ENCODE results near the gene IGF1R.

GRCh38 chr15:98745179-98745578 is 96.8 kb downstream of the IGF1R start:
- TF ChIP-seq CTCF (conservative IDR thresholded peaks at IDR 0.05) (no peak), ZFX (IDR thresholded peaks at IDR 0.05) (no peak)
